PFSK-1 (cell line): ENCODE data around the gene PNPLA5.

ENCODE experiments used
- FOXP2 ChIP-seq: optimal IDR thresholded peaks from 2 replicates; pipeline ENCODE3; 2011; ENCODE audit warnings: borderline replicate concordance, control low read depth, inconsistent platforms; ENCODE audit not compliant: insufficient read depth; ENCODE audit errors: extremely low read length, extremely low read depth
- POLR2AphosphoS5 ChIP-seq: IDR thresholded peaks from 2 replicates; pipeline ENCODE4 v1.6.1; 2012; ENCODE audit warnings: low read depth, mild to moderate bottlenecking, control low read depth, low read length, moderate library complexity
- REST ChIP-seq, 2 experiments: IDR thresholded peaks; 2 replicates each; pipeline versions ENCODE4 v1.6.1 to v1.8.0; 2011 to 2012; ENCODE audit warnings: low read depth in 2 of 2, low read length in 2 of 2, control low read depth in 1 of 2, inconsistent platforms in 1 of 2, mild to moderate bottlenecking in 1 of 2, moderate library complexity in 1 of 2; ENCODE audit not compliant: insufficient read depth in 1 of 2
- SIN3A ChIP-seq: IDR thresholded peaks from 2 replicates; pipeline ENCODE4 v1.6.1; 2012; ENCODE audit warnings: mild to moderate bottlenecking, low read length, moderate library complexity, borderline replicate concordance; ENCODE audit not compliant: insufficient read depth
- TAF1 ChIP-seq: IDR thresholded peaks from 2 replicates; pipeline ENCODE4 v1.6.1; 2012; ENCODE audit warnings: low read length, control low read depth, borderline replicate concordance; ENCODE audit not compliant: insufficient read depth

The PNPLA5 gene

GRCh38 chr22:43919106-43919973 is 27.5 kb upstream of the PNPLA5 start:
- TF ChIP-seq REST (IDR thresholded peaks at IDR 0.05; ENCODE audit: insufficient read depth in 1 of 2, low read depth in 2 of 2, low read length in 2 of 2) = no peak
- no peak for TF ChIP-seq SIN3A

GRCh38 chr22:43917521-43917920 is 25.7 kb upstream of the PNPLA5 start:
- TF ChIP-seq FOXP2 (no peak), REST (IDR thresholded peaks at IDR 0.05; ENCODE audit: insufficient read depth in 1 of 2, low read depth in 2 of 2, low read length in 2 of 2) (no peak), SIN3A (no peak), TAF1 (no peak), POLR2AphosphoS5 (no peak)

GRCh38 chr22:43911351-43911750 is 19.5 kb upstream of the PNPLA5 start:
- TF ChIP-seq SIN3A (no peak), TAF1 (no peak), REST (IDR thresholded peaks at IDR 0.05; ENCODE audit: insufficient read depth in 1 of 2, low read depth in 2 of 2, low read length in 2 of 2) (no peak), FOXP2 (no peak), POLR2AphosphoS5 (no peak)

GRCh38 chr22:43910178-43910695 is 18.4 kb upstream of the PNPLA5 start:
- TF ChIP-seq REST (IDR thresholded peaks at IDR 0.05; ENCODE audit: insufficient read depth in 1 of 2, low read depth in 2 of 2, low read length in 2 of 2) (no peak), SIN3A (no peak), POLR2AphosphoS5 (no peak), TAF1 (no peak), FOXP2 (no peak)
